NOMO-1 (cell line): ENCODE data around the gene FOXA3.
"Not testable (repeated sequence)": the region's sequence is repeated elsewhere in the genome, so short reads cannot be mapped to it uniquely, and the experiment has no call there.

Experiments
- DNase-seq, 2 experiments: peaks; one replicate each; lab custom pipeline; 2025; ENCODE audit not compliant: unreplicated experiment in 2 of 2; lab: John Stamatoyannopoulos, UW

FOXA3 gene

DNA sequence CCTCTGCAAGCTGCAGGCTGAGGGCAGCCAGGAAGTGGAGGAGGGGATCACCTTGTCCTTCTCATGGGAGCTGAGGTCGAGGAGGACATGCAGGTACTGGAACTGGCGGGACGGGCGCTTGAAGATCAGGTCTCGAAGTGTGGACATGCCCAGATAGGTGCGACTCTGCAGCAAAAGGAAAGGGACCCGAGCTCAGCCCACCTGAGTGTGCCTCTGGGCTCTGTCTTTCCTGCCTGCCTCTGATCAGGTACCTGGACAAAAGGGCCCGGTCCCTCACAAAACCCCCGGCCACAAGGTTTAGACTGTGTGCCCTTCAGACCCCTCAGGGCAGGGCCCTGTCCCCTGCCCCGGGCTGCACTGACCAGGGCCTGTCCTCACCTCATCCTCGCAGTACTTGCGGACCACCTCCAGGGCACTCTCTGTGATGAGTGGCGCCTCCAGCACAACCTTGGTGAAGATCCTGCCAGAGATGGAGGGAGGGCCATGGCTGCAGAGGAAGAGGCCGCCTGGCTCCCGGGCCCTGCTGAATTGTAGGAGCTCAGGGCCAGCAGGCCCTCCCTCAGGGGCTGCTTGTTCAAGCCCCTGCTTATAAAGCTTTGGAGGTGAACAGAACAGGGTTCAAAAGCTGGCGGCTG, 36.5 kb upstream of the FOXA3 start:
- no peak for DNase-seq

DNA sequence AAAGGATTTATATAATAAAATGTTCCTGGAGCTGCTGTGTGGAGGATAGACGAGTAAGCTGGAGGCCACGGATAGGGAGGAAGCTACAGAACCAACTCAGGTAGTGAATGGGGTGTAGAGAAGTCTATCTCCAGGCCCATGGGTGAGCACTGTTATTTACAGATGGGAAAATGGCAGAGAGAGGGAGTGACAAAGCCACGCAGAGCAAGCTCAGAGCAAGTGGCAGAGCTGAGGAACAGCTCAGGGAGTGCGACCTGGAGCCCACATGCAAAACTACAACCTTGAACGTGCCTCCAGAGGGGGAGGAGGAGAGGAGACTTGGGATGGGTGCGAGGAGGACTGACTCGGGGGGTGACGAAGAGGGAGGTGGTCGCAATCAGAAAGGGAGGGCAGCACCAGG, 35.6 kb upstream of the FOXA3 start:
- DNase-seq: no peak

DNA sequence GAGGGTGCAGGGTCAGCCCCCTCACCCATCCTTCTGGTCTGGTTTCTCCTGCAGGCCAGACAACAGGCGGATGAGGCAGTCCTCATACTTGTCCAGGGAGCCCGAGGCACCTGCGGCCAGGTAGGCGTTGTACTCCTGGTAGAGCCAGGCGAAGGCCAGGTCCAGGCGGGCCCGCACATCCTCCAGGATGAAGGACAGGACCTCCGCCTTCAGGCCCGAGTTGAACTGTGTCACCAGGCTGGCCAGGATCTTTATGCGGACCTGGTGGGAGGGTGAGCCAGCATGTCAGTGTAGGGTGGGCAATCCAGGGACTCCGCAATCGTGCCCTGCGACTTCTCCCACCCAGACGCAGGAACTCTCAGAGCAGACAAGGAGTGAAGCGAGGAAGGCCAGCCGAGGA, 35.2 kb upstream of the FOXA3 start:
- DNase-seq: no peak

DNA sequence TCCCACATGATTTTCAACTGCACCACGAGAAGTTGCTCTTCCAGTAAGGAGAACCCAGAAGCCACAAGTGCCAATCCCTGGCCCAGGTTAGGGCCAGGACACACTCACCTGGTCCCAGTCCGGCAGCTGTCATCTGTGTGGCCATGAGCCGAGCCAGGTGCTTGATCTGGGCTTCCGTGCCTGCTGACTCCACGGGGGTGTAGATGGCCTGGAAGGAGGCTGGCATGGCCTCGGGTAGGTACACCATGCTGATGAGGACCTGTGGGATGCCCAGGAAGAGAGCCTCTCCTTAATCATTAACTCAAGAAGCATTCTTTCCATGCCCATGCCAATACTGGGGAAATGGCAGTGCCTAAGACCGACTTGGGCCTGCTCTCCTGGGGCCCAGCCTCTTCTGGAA, 29.2 kb upstream of the FOXA3 start:
- DNase-seq: no peak

DNA sequence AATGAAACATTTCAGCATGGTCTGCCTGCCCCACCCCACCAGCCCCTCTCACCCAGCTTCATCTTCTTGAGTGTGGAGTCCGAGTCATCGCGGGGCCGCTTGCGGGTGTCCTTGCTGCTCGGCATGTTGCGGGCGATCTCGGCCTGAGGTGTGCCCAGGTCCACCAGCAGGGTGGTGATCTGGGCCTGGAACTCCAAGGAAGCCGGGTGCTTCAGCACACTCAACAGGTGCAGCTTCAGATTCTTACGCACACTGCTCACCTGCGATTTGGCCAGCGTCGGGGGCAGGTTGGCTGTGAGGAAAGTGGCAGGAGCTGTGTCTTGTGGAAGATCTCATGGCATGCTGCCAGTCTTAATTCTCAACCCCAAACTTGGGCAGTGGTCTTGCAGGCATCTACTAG, 21.9 kb upstream of the FOXA3 start:
- no peak for DNase-seq

DNA sequence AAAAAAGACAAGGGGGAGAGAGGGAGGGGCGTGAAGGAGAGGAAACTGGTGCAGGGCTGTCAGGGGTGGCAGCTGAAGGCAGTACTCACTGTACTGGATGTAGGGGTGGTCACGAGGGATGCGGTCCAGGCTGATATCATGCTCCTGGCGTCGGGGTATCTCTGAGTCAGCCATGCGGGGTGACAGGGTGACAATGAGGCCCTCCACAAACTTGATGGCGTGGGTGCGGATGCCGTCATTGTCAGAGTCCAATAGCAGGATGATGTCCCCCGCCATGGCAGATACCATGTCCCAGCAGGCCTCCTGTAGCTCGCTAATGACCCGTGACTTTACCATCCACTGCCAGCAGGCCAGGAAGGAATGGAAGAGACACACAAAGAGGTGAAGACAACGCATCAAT, 16.5 kb upstream of the FOXA3 start:
- no peak for DNase-seq

DNA sequence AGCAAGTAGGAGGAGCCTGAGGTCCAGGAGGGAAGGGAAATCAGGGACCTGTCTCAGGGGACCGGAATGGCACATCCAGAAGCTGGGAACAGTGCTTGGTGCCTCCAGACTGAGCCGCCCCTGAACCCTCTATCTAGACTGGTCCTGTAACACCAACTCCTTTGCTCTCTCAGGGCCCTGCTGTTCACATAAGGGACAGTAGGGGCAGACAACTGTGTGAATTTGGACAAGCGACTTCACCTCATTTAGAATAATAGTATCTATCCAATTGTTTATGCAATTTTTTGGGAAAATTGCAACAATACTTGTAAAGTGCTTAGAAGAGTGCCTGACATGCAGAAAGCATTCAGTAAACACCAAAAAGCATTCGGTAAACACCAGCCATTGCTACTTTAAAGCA, 15.2 kb upstream of the FOXA3 start:
- DNase-seq: no peak

DNA sequence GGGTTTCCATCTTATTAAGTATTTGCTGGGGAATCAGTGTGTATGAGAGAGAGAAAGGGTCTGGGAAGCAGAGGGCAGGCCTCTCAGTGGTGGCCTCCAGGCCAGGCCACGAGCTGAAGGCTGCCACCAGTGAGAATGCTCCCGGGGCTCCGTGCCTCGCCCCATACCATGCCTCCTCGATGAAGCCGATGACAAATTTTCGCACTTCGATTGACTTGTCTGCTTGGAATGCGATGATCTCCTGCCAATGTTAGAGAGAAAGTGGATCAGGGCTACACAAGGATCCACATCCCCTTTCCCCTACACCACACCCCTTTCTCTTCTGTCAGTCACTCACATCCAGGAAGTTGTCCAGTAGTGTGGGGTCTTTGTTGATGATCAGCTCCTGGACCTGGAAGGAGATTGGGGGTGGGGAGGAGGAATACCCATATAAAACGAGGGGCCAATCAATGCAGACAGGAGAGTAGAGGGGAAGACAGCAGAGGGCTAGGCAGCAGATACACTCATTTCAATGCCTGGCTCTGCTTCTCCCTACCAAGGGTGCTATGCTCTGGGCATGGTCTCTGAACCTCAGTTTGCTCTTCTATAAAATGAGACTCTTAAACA, 11.9 kb upstream of the FOXA3 start:
- no peak for DNase-seq

DNA sequence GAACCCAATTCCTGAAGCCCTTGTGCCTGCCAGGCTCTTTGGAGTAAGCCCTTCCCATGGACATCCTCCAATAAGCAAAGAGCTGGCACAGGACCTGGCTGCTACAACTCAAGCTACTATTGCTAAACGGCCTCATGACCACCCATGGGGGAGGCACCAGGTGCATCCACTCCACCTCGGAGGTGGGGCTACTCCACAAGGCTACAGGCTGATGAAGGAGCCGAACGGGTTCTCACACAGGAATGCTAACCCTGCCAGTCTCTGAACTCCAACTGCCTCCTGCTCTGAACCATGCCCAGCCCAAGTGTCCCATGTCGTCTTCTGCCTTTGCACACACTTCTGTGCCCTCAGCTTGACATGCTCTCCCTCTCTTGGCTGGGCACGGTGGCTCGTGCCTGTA, 11.1 kb upstream of the FOXA3 start:
- DNase-seq: no peak

DNA sequence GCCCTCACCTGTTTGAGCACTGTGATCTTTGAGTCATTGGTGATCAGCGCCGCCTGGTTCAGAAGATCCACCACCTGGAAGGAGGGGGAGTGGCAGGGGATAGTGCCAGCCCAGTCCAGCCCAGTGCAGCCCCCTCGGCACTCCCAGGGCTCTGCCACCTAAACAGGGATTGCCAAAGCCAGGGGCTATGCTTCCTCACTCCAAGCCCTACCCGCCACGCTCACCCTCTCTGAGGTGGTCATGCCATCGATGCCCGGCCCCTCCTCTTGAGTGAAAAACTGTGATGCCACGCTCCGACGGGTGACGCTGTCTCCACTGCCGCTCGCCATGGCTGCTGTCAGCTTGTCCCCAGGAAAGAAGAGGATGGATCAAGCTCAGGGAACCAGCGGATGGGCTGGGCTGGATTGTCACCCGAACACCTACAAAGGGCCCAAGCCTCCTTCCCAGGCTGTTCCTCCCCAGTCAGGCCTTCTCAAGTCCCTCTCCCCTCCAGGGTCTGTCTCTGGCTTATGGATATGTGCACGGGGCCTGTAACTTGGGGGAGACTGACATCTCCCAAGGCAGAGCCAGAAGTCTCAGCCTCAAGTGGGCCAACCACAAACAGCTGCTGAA, 9.9 kb upstream of the FOXA3 start:
- DNase-seq: no peak

DNA sequence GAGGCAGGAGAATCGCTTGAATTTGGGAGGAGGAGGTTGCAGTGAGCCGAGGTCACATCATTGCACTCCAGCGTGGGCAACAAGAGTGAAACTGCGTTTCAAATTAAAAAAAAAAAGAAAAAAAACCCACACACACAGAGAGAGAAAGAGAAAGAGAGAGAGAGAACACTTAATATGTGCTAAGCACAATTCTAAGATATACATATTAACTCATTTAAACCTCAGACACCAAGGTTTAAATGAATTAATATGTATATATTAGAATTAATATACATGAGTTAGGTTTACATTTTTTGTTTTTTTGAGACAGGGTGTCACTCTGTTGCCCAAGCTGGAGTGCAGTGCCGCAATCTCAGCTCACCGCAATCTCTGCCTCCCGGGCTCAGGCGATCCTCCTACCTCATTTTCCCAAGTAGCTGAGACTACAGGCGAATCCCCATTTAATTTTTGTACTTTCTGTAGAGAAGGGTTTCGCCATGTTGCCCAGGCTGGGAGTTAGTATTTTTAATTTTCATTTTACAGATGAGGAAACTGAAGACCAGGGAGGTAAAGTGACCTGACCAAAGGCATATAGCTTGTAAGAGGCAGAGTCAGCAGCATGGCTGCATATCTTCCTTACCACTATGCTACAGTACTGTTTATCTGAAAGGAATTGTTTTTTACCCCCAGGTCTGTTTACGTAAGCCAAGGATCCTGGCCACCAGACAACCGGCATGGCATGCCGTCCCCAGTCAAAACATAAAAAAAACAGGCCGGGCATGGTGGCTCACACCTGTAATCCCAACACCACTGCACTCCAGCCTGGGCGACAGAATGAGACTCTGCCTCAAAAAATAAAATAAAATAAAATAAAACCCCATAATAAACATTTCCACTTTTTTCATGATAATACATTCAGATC, 3.5 kb upstream of the FOXA3 start:
- no peak for DNase-seq

DNA sequence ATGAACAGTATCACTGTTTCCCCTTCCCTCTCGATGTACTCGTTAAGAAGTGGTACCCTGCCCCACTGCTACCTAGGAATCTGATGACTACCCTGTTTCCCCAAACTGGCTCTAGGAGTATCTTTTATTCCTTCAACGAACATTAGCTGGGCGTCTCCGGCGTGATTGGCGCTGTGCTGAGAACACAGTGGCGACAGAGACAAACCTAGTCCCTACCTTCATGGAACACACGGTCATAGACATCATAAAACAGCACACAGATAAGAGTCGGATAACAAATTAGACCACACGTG, 1.9 kb upstream of the FOXA3 start:
- DNase-seq: no peak

DNA sequence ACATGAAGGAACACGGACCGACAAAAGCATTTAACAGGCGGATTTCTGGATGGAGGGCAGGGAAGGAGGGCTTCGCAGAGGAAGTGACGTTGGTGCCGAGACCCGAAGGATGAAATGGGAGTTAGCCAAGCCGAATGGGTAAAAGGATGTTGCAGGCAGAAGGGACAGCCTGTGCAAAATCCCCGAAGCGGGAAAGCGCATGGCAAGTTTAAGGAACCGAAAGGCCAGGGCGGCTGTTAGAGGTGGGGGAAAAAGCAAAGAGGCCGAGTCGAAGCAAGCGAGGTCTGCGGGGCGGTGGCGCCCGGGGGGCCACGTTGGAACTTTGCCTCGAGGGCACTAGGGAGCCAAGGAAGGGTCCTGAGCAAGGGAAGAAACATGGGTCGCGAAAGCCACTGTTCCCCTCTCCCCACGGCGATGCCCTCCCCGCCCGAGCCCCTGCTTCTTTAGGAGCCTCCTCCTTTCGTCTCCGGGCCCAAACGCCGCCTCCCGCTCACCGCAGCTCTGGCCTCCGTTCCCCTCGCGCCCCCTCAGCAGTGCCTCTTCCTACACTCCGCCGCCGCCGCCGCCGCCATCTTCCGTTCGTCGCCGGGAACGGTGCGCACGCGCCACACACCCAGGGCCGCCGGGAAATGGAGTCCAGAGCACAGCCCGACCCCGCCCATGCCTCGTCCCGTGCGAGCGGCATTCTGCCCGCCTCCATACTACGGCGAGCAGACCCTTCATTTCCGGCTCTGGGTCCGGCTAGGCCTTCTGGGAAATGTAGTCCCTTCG, 1.4 kb upstream of the FOXA3 start, which contains the start of gene SYMPK:
SYMPK (minus strand) TSS at position 584 of the 771 bp plus-strand sequence. CDS start 8,652 bp downstream, outside the sequence.
- peak; percentile 98 to 99 for DNase-seq

DNA sequence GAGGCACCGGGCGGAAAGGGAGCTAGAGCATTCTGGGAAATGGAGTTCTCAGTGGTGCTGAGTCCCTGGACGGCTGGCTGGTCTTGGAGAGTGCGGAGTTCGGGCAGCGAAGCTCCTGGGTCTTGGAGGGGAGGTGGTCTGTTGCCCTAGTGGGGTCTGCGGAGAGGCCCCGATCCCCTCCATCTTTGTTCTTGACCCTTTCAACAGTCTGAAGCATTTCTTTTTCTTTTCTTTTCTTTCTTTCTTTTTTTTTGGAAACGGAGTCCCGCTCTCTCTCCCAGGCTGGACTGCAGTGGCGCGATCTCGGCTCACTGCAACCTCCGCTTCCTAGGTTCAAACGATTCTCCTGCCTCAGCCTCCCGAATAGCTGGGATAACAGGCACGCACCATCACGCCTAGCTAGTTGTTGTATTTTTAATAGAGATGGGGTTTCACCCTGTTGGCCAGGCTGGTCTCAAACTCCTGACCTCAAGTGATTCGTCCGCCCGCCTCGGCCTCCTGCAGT, 739 bp upstream of the FOXA3 start:
- DNase-seq: no peak

DNA sequence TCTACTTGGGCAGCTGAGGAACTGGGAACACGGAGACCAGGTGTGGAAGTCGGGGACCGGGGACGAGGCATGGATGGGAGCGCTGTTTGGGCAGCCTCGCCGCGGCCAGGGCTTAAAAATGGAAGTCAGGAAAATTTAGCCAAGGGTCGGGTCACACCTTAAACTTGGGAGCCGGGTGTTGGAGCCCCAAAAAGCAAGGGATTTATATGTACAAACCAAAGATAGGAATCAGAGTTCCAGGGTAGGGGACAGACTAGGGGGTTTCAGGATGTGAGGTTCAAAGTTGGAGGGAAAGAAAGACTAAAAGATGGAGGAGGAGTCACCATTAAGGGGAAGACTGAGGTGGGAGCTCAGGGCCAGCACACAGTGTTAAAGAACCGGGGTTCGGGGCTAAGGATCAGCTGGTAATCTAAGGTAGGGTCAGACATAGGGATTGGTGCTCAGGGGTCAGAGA, 530 bp downstream of the FOXA3 start:
- DNase-seq: no peak

DNA sequence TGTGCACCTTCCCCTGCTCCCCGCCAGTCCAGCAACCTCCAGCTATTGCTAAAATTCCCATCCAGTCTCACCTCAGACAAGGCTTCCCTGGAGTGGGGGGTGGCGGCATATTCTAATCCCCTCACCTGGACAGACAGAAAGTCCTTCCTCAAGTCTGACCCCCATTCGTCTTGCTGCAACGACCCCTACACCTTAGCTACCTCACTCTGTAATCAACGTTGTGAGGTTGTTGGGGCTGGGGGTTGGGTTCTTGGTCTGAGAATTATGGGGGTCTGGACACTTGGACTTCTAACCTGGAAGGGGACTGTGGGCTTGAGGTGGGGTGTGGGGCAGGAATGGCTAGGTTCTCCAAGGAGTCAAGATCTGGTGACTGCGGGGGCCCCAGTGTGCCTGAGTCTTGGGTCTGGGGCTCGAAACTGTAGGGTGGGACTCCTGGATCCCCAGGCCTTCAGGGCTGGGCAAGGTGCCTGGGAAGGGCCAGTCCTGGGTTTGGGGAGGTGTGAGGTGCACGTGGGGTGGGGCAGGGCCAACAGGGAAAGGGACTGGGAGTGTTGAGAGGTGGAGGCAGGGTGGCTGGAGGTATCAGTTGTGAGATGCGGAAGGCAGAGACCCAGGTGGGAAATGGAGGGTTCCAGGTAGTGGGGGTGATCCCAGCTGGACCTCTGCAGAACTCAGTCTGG, 1.3 kb downstream of the FOXA3 start:
- DNase-seq: no peak

DNA sequence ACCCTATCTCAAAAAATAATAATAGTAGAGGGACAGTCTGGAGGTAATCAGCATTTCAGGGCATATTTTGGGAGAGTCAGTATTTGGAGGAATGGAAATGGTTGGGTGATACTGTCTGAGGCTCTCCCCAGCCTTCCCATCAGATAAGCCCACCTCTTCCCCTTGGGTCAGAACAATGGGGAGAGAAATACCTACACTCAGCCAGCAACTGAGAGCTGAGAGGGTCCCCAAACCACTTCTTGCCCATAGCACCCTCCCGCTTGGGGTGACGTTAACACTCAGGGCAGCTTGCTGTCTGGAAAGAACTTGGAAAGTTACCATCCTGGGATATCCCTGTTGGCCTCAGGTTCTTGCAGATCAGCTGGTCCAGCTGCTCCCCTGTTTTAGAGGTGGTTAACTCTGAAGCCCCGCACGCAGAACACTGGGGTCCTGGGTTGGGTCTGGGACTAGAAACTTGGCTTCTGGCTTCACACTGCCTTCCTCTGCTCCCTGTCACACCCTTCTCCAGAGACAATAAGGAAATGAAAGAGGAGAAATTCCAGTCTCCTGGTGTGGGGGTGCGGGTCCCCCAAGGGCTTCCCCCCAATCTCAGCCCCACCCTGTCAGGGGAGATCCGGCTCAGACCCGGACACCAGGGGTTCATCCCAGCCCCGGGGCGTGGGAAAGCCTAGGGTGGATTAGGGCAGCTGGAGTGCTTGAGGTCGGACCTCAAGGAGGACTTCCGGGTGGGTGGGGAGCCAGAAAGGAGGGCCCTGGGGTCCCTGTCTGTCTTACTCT, 2.5 kb downstream of the FOXA3 start:
- DNase-seq: no peak

DNA sequence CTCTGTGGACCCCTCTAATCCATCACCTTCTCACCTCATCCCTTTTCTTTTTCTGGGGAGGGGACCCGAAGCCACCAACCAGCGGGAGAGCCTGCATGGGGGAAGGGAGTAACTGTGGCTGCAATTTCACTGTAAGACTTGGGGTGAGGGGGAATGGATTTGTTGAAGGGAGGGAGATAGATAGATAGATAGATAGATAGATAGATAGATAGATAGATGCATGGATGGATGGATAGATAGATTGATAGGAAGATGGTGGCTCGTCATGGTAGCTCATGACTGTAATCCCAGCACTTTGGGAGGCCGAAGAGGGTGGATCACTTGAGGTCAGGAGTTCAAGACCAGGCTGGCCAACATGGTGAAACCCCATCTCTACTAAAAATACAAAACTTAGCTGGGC, 3.1 kb downstream of the FOXA3 start:
- not testable (repeated sequence) for DNase-seq

DNA sequence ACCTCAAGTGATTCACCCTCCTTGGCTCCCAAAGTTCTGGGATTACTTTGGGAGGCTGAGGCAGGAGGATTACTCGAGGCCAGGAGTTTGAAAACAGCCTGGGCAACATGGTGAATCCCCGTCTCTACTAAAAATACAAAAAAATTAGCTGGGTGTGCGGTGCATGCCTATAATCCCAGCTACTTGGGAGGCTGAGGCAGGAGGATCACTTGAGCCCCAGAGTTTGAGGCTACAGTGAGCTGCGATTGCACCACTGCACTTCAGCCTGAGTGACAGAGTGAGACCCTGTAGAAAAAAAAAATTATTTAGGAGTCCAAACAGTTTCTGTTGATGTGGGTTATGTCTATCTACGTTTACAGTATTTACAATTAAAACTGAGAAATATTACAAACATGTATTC, 6.7 kb downstream of the FOXA3 start:
- DNase-seq: no peak
